PC-3 (cell line): ENCODE results near the gene CCNL2.

Source experiments
- EZH2 ChIP-seq: fragments of 300-600 bp; sonication (generic); IDR thresholded peaks from one replicate; pipeline ENCODE4 v1.6.1; 2017; ENCODE audit warnings: antibody characterized with exemption, mild to moderate bottlenecking, low read length; ENCODE audit not compliant: unreplicated experiment
- EZH2phosphoT487 ChIP-seq: fragments of 300-600 bp; sonication (generic); IDR thresholded peaks from 2 replicates; pipeline ENCODE4 v1.6.1; 2018; ENCODE audit warnings: mild to moderate bottlenecking, antibody characterized with exemption, low read length, borderline replicate concordance
- TF ChIP-seq, protein P1 (sequence below): fragments of 300-600 bp; sonication (generic); conservative IDR thresholded peaks from 2 replicates; pipeline ENCODE4 v1.5.1; 2017; ENCODE audit warnings: antibody characterized with exemption, low read depth, mild to moderate bottlenecking, low read length

DNA sequence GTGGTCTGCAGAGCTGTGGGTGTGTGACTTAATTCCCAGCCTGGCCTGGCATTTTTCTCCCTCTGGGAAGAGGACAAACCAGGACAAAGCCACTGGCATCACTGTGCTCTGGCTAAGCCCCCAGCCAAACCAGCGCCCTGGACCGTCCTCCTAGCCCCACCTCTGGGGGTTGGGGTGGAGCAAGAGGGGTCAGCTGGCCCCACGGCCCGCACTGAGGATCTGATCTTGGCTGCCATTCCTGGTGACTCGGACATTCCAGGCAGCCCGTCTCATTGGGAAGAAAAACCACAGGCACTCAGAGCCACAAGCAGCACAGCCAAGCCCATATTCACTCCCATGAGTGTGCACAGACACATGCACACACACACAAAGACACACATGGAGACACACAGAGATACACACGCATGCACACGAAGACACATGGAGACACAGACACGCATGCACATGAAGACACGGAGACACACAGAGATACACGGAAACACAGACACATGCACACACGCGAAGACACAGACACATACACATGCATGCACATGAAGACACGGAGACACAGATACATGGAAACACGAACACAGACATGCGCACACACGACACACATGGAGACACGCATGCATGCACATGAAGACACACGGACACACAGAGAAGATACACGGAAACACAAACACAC is 38.5 kb downstream of the CCNL2 start:
- TF ChIP-seq, protein P1, sequence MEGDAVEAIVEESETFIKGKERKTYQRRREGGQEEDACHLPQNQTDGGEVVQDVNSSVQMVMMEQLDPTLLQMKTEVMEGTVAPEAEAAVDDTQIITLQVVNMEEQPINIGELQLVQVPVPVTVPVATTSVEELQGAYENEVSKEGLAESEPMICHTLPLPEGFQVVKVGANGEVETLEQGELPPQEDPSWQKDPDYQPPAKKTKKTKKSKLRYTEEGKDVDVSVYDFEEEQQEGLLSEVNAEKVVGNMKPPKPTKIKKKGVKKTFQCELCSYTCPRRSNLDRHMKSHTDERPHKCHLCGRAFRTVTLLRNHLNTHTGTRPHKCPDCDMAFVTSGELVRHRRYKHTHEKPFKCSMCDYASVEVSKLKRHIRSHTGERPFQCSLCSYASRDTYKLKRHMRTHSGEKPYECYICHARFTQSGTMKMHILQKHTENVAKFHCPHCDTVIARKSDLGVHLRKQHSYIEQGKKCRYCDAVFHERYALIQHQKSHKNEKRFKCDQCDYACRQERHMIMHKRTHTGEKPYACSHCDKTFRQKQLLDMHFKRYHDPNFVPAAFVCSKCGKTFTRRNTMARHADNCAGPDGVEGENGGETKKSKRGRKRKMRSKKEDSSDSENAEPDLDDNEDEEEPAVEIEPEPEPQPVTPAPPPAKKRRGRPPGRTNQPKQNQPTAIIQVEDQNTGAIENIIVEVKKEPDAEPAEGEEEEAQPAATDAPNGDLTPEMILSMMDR = no peak
- TF ChIP-seq EZH2 (no peak), EZH2phosphoT487 (no peak)
